HepG2 (cell line): Measurements from ENCODE around the gene RXFP2.

Source experiments
- ARNTL ChIP-seq: sonication (generic); formaldehyde crosslinking; IDR thresholded peaks from 2 replicates; pipeline ENCODE4 v1.4.0; 2020; ENCODE audit warnings: mild to moderate bottlenecking, missing genetic modification reagents
- EZH2 ChIP-seq: conservative IDR thresholded peaks from 2 replicates; pipeline ENCODE4 v1.6.1; 2012; ENCODE audit warnings: mild to moderate bottlenecking, low read depth, low read length, moderate library complexity
- POLR2AphosphoS5 ChIP-seq: IDR thresholded peaks from 2 replicates; pipeline ENCODE4 v1.6.1; 2012; ENCODE audit warnings: low read depth, low read length

DNA sequence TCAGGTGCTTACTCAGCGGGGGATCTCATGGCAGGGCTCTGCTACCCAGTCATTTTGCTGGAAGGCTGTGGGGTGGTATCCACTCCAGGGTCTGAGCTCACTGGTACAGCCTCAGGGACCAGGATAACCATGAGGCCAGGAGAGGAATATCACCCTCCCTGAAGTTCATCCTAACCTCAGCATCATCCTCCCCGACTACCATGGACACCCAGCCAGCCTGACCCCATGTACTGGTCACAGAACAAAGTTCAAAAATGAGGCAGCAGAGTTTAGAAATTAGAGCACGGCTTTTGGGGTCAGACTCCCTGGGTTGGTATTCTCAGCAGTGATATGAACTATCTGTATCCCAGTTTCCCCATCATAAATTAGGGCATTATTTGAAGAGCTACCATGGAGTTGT is 35.5 kb upstream of the RXFP2 start:
- TF ChIP-seq ARNTL (CRISPR knock-in tag) (no peak), EZH2 (no peak), POLR2AphosphoS5 (no peak)
